M059J (cell line): ENCODE data around the gene CCSAP. TPM values are rescaled to one million over a fixed set of nuclear protein-coding genes. Genes with fewer than 3 reads are reported as not detected.
"Not testable (repeated sequence)": the region's sequence is repeated elsewhere in the genome, so short reads cannot be mapped to it uniquely, and the experiment has no call there.

Experiments used
- DNase-seq: peaks from one replicate; pipeline ENCODE4 v3.0.0-alpha.2; 2012; ENCODE audit warnings: low read depth
- total RNA-seq: library from RNA; depleted of rRNA; stranded (reverse); fragments of >200 nt; shearing (Covaris generic); gene quantifications from 2 replicates; pipeline ENCODE4 v1.2.3, GENCODE V29; 2014

Gene CCSAP
- total RNA-seq, 1 experiment from 2014 or later = 15.9 TPM

DNA sequence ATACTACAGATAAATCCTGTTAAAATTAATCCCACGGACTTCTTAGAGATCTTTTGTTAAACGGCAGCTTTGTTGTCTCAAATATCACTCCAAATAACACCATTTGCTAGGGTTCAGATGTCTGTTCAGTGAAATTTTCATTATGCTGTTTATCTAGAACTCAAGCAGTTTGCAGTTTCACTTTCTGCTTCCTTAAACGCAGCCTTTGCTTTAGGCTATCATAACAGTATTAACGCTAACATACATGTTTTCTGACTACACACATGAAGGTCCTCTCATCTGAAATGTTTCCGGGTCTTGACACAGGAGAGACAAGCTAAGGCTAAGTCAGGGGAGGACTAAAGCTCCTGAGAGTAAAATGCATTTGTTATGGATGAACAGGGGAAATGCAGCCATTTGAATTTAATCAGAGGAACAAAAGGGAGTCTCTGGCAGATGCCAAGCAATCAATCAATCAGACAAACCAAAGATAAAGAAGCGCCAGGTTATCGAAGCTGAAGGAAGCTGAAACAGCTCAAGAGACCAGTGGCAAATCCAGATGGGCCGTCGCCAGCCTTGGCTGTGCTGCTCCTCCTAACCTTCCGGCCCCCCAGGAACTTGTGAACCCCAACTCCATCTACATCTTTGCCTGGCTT lies 16.9 kb downstream of the CCSAP start:
- DNase-seq = no peak

DNA sequence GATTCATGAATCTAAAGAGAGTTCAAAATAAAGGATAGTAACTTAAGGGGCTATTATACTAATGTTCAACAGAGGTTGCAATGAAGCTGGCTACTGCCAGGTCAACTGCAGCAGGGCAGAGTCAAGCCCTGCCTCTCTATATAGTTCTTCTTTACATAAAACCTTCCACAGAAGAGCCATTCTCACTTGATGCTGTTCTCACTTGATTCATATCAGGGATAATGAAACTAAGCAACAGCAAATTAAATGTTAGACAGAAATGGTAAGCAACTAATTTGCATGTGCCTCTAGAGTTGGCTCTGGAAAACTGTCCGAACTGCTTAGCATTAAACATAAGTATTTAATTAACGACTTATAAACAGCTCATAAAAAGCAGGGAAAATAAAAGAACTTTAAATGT lies 17.4 kb downstream of the CCSAP start:
- DNase-seq = no peak

- no peak for DNase-seq
Observed at GRCh38 chr1:229323885-229324553, 18.8 kb downstream of the CCSAP start.

- no peak for DNase-seq
Observed at GRCh38 chr1:229323201-229323600, 19.6 kb downstream of the CCSAP start.

DNA sequence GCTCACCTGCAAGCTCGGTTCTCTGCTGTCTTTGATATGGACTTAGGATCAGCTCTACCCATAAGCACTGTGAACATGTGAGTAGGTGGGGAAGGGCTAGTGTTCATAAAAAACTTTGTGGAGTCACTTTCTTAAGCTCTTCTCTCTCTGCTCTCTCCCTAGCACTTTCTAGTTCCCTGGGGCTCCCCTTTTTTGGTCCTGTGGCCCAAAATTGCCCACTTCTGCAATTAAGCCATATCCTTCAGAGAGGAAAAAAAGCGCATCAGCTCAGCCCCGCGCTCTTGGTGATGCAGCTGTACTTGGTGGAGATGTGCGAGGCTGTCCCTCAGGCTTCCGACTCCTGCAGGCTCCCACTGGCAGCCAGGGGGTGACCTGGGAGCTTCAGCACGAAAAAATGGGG lies 23.4 kb downstream of the CCSAP start:
- no peak for DNase-seq

GRCh38 chr1:229318056-229318455 lies 24.8 kb downstream of the CCSAP start:
- DNase-seq = peak; percentile 60

- DNase-seq = no peak
Observed at GRCh38 chr1:229316166-229316565, 26.7 kb downstream of the CCSAP start.

GRCh38 chr1:229310833-229311232 lies 32.0 kb downstream of the CCSAP start:
- DNase-seq = no peak

GRCh38 chr1:229309684-229310083 lies 33.2 kb downstream of the CCSAP start:
- DNase-seq = no peak

- no peak for DNase-seq
Observed at GRCh38 chr1:229309074-229309473, 33.8 kb downstream of the CCSAP start.

DNA sequence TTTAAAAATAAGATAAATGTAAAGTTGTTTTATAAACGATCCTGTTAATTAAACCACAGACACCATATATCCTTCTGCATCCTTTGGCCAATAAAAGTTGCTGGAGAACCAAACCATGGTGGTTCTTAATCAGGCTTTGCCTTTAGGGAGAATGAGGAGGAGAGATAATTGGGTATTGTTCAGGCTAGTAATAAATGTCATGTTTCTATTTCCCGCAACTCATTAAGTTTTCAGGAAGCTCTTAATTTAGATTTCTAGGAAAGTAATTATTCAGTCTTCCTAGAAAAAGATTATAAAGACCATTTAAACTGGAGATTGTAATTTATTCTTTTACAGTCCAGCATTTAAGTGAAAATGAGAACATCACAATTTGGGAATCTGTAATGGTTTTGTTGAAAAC lies 37.5 kb downstream of the CCSAP start:
- DNase-seq = no peak

DNA sequence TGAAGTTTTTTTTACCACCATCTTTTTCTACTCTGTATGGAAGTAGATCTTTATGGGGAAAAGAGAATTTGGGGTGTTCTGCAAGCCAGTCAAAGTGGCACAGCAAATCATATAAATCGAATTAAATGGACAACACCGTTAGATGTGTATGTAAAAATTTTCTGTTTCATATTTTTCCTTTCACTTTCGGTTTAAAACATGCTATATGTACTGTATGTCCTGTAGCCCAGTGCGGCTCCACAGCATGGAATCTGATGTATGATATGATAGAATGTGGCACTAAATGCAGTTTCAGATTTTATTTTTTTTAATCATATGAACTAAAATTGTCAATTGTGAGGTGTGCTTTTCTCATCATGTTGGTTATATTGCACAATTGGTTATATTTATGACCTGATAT lies 39.0 kb downstream of the CCSAP start:
- DNase-seq = no peak

GRCh38 chr1:229302740-229303139 lies 40.1 kb downstream of the CCSAP start:
- DNase-seq = no peak

DNA sequence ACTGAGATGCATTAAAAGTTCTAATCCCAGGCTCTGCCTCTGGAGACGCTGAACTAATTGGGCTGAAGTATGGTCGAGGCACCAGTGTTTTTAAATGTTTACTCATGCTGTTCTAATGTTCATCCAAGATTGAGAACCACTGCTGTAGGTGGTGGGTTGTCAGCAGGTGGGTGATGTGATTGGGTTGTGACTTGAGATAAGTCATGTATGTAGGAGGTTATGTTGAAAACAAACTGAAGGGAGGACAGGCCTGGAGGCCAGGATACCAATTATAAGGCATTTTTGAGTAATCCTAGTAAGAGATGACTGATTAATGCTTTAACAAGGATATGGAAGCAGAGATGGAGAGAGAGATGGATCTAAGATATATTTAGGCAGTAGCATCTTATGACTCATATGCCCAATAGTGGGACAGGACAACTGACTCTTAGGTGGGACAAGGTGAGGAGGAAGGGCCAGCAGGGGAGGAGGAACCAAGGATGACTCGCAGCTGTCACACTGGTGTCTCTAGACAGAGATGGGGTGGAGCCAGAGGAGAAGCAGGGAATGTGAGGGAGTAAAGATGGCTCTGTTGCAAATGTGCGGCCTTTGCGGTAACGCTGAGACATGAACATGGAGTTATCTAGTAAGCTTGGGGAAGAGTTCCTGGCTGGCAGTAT lies 42.6 kb downstream of the CCSAP start:
- DNase-seq = peak; percentile 17

DNA sequence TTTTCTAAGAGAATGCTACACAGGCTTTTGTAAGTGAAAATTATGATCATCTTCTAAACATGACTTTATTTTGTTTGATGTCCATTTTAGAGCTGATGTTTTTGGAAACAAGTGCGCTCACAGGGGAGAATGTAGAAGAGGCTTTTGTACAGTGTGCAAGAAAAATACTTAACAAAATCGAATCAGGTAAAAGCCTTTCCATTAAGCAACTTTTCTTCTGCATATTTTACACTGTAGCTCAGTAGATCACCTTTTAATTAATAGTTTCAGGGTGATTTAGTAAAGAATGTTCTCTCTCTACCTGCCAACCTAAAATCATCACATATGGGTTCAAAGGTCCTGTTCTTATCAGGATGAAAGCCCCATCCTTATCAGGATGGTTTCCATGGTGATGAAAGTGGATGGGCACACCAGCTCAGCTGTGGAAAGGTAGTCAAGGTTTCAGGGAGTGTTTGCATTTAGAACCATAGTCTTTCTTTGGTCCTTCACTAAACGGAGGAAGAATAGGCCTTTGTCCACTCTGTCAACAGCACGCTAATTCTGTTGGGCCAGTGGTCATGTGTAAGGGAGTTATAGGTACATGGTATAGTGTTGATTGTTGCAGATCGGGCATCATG lies 43.9 kb downstream of the CCSAP start:
- DNase-seq = no peak

- DNase-seq = no peak
Observed at GRCh38 chr1:229298420-229298819, 44.4 kb downstream of the CCSAP start.

GRCh38 chr1:229297746-229298145 lies 45.1 kb downstream of the CCSAP start:
- DNase-seq = no peak

DNA sequence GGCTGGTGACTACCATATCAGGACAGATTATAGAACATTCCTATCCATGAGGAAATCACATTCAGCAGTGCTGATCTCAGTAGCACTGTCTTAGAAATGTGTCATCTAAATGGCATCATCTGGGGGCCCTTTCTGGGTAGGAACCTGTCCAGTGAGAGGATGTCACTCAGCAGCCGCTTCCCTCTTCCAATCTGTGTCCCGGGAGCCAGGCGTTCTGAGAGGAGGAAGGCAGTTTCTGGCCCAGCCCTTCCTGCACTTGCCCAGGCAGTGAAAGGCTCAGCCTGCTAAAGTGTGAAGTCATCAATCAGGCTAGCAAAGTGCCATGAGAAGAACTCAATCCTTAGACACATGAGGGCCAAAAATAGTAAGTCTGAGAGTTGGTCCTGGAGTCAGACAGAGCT lies 46.3 kb downstream of the CCSAP start:
- peak; percentile 15 for DNase-seq

- no peak for DNase-seq
Observed at GRCh38 chr1:229295745-229296144, 47.1 kb downstream of the CCSAP start.

GRCh38 chr1:229293528-229294204 lies 49.2 kb downstream of the CCSAP start:
- DNase-seq = no peak

DNA sequence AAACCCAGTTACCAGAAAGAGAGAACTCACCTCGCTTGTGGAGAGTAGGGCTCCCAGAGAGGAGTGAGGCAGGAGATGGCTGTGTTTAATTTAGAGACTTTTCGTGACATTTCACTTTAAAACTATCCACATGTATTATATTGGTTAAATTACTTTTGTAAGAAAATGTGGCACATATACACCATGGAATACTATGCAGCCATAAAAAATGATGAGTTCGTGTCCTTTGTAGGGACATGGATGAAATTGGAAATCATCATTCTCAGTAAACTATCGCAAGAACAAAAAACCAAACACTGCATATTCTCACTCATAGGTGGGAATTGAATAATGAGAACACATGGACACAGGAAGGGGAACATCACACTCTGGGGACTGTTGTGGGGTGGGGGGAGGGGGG lies 51.2 kb downstream of the CCSAP start:
- DNase-seq = not testable (repeated sequence)

GRCh38 chr1:229288516-229288915 lies 54.3 kb downstream of the CCSAP start:
- DNase-seq = no peak
